HepG2 (cell line): ENCODE results near the gene REEP3. TPM values are rescaled to one million over a fixed set of nuclear protein-coding genes. Genes with fewer than 3 reads are reported as not detected.

Source experiments
- ATAC-seq: fragments of 200-7000 bp; cut with Tn5 transposase; 3 replicates; pipeline ENCODE4 v1.9.1; 2020; ENCODE audit warnings: mild to moderate bottlenecking, moderate library complexity
- BruUV-seq: library from RNA; stranded (reverse); fragments of 400-500 nt; replicated peaks from 2 replicates; lab custom pipeline; 2021; lab: Mats Ljungman, UMichigan
- CTCF ChIA-PET: fragments of 300-600 bp; formaldehyde crosslinking; extraction: SDS; loops from one replicate; lab custom pipeline; 2021; ENCODE audit warnings: low total read pairs, inconsistent platforms, low intra/inter-chr PET ratio; lab: Yijun Ruan, JAX
- POLR2A ChIA-PET: fragments of 350-600 bp; sonication (Branson Sonifier 250); formaldehyde crosslinking; loops from one replicate; lab custom pipeline; 2020; ENCODE audit warnings: antibody characterized with exemption, inconsistent platforms; lab: Yijun Ruan, JAX
- DNase-seq: peaks from one replicate; pipeline ENCODE4 v3.0.0-alpha.2; 2015; ENCODE audit warnings: low spot score
- FAIRE-seq: peaks from 3 replicates; lab custom pipeline; 2011; peaks lifted over from hg19 to GRCh38; lab: Jason Lieb, UNC
- H2AFZ ChIP-seq: one replicate; pipeline ENCODE4 v1.6.1; 2011; ENCODE audit warnings: low read length, inconsistent platforms
- H3K27ac ChIP-seq: fragments of 300-600 bp; 3 replicates; pipeline ENCODE4 v1.8.0; 2011; ENCODE audit warnings: mixed run types, mild to moderate bottlenecking, mixed read lengths, low read length, inconsistent platforms; ENCODE audit not compliant: insufficient read depth; ENCODE audit errors: extremely low read length
- H3K27me3 ChIP-seq, 2 experiments: fragments of 200-600 bp in 1 of 2; 2 replicates in 1 of 2; 3 replicates in 1 of 2; pipeline versions ENCODE4 v1.6.0 to v1.8.0; 2011; ENCODE audit warnings: low read length in 2 of 2, mild to moderate bottlenecking in 2 of 2, moderate library complexity in 2 of 2, inconsistent platforms in 1 of 2; ENCODE audit not compliant: insufficient read depth in 2 of 2, control insufficient read depth in 1 of 2
- H3K36me3 ChIP-seq, 2 experiments: fragments of 200-600 bp in 1 of 2; replicated peaks in 1 of 2; 2 replicates in 1 of 2; 3 replicates in 1 of 2; pipeline versions ENCODE4 v1.5.1 to v1.8.0; 2011; ENCODE audit warnings: low read length in 2 of 2, inconsistent platforms in 1 of 2; ENCODE audit not compliant: insufficient read depth in 2 of 2, control insufficient read depth in 1 of 2
- H3K4me1 ChIP-seq: 2 replicates; pipeline ENCODE4 v1.5.1; 2012; ENCODE audit warnings: low read length, inconsistent platforms; ENCODE audit not compliant: insufficient read depth
- H3K4me2 ChIP-seq: 2 replicates; pipeline ENCODE4 v1.6.0; 2011; ENCODE audit warnings: low read depth, low read length, inconsistent platforms
- H3K4me3 ChIP-seq, 3 experiments: fragments of 200-600 bp in 1 of 3; sonication (generic), shearing (Covaris generic) in 1 of 3; replicated peaks in 1 of 3; 2 replicates each; pipeline ENCODE4 v1.5.1; 2011 to 2016; ENCODE audit warnings: low read length in 3 of 3, inconsistent platforms in 2 of 3, low read depth in 2 of 3, mild to moderate bottlenecking in 2 of 3, control low read depth in 1 of 3, mixed read lengths in 1 of 3; ENCODE audit not compliant: insufficient read depth in 1 of 3
- H3K79me2 ChIP-seq: one replicate; pipeline ENCODE4 v1.6.1; 2011; ENCODE audit warnings: low read length, inconsistent platforms; ENCODE audit not compliant: insufficient read depth
- H3K9ac ChIP-seq: 2 replicates; pipeline ENCODE4 v1.6.0; 2011; ENCODE audit warnings: mild to moderate bottlenecking, low read depth, low read length, inconsistent platforms; ENCODE audit not compliant: insufficient read depth
- H3K9me3 ChIP-seq: 2 replicates; pipeline ENCODE4 v1.5.1; 2012; ENCODE audit warnings: mild to moderate bottlenecking, low read length
- H4K20me1 ChIP-seq: 2 replicates; pipeline ENCODE4 v1.6.0; 2011; ENCODE audit warnings: inconsistent platforms, mild to moderate bottlenecking, low read length, moderate library complexity; ENCODE audit not compliant: insufficient read depth
- CENPX ChIP-seq: sonication (generic); formaldehyde crosslinking; IDR thresholded peaks from 2 replicates; pipeline ENCODE4 v1.9.0; 2021; ENCODE audit warnings: mild to moderate bottlenecking, missing genetic modification reagents, moderate library complexity
- DMTF1 ChIP-seq: sonication (generic); formaldehyde crosslinking; IDR thresholded peaks from 2 replicates; pipeline ENCODE4 v1.4.0; 2020; ENCODE audit warnings: mild to moderate bottlenecking, missing genetic modification reagents
- HOXA7 ChIP-seq: sonication (generic); formaldehyde crosslinking; IDR thresholded peaks from 2 replicates; pipeline ENCODE4 v1.8.1; 2022; ENCODE audit warnings: mild to moderate bottlenecking, missing genetic modification reagents, moderate library complexity
- PTBP1 ChIP-seq: fragments of 200-400 bp; formaldehyde crosslinking; IDR thresholded peaks from 2 replicates; pipeline ENCODE4 v1.6.1; 2018; ENCODE audit warnings: low read length, low read depth; ENCODE audit not compliant: poor library complexity, severe bottlenecking
- TBX3 ChIP-seq: fragments of 450-650 bp; IDR thresholded peaks from 2 replicates; pipeline ENCODE4 v1.6.1; 2017; ENCODE audit warnings: antibody characterized with exemption, mild to moderate bottlenecking, inconsistent platforms, borderline replicate concordance
- ZIK1 ChIP-seq: sonication (generic); formaldehyde crosslinking; IDR thresholded peaks from 2 replicates; pipeline ENCODE4 v1.5.0; 2020; ENCODE audit warnings: mild to moderate bottlenecking, low read depth, missing genetic modification reagents, borderline replicate concordance
- ZNF138 ChIP-seq: sonication (generic); formaldehyde crosslinking; IDR thresholded peaks from 2 replicates; pipeline ENCODE4 v1.5.0; 2020; ENCODE audit warnings: mild to moderate bottlenecking, low read depth, missing genetic modification reagents
- ZNF331 ChIP-seq: sonication (generic); formaldehyde crosslinking; IDR thresholded peaks from 2 replicates; pipeline ENCODE4 v1.4.0; 2020; ENCODE audit warnings: missing genetic modification reagents
- ZNF503 ChIP-seq: sonication (generic); formaldehyde crosslinking; IDR thresholded peaks from 2 replicates; pipeline ENCODE4 v1.4.0; 2020; ENCODE audit warnings: missing genetic modification reagents
- ZNF737 ChIP-seq: sonication (generic); formaldehyde crosslinking; IDR thresholded peaks from 2 replicates; pipeline ENCODE4 v1.5.0; 2020; ENCODE audit warnings: missing genetic modification reagents, mild to moderate bottlenecking, borderline replicate concordance
- WGBS: methylation state at CpG from one replicate; pipeline ENCODE4 v1.1.6; 2017; ENCODE audit warnings: low lambda C conversion rate; 5-methylcytosine and 5-hydroxymethylcytosine counted together
- in situ Hi-C: cut with HindIII; loops from 2 replicates; pipeline ENCODE4 v1.10.0; 2017; ENCODE audit warnings: low pct_unique_long_range_greater_than_20kb; ENCODE audit not compliant: extremely low pct_ligation_motif_present
- intact Hi-C: fragments of 100-400 bp; cut with micrococcal nuclease; formaldehyde crosslinking; loops from one replicate; pipeline ENCODE4 v1.10.0; 2022; ENCODE audit not compliant: unreplicated experiment
- polyA plus RNA-seq, 8 experiments: library from polyadenylated mRNA; depleted of rRNA in 3 of 8; stranded (reverse) in 7 of 8; unstranded in 1 of 8; fragments of >200 nt; fragmentation: Illumina TruSeq in 4 of 8; extraction: Trizol in 4 of 8; gene quantifications; 2 replicates each; pipeline versions ENCODE4 v1.2.1 to v1.2.3, GENCODE V29; 2011 to 2016; ENCODE audit warnings: low read depth in 4 of 8, missing spikeins in 1 of 8, mixed read lengths in 1 of 8; ENCODE audit not compliant: insufficient read depth in 1 of 8
- total RNA-seq, 5 experiments: library from RNA; depleted of rRNA; stranded (reverse); fragments of >200 nt; fragmentation: Illumina TruSeq; extraction: Trizol; gene quantifications; 2 replicates each; pipeline ENCODE4 v1.2.3, GENCODE V29; 2016; ENCODE audit warnings: low read depth in 1 of 5
- TF ChIP-seq, protein P1 (sequence below): sonication (generic); formaldehyde crosslinking; IDR thresholded peaks from one replicate; pipeline ENCODE4 v1.5.1; 2020; ENCODE audit warnings: mild to moderate bottlenecking, missing genetic modification reagents; ENCODE audit errors: not compliant biosample characterization

The REEP3 gene
- total and polyA plus RNA-seq, 2 of the 13 experiments (the other 11 are each of a cell fraction or from before 2014, with no cell fraction given): 7.1 to 31.4 TPM

GRCh38 chr10:63608511-63608910, 87.3 kb downstream of the REEP3 start:
- CTCF ChIA-PET: no interaction called here
- no peak for FAIRE-seq
- POLR2A ChIA-PET: no interaction called here
- TF ChIP-seq HOXA7 (CRISPR knock-in tag): no peak
- TF ChIP-seq ZNF503: no peak
- no peak for TF ChIP-seq DMTF1
- TF ChIP-seq ZNF138: no peak
- TF ChIP-seq, protein P1, sequence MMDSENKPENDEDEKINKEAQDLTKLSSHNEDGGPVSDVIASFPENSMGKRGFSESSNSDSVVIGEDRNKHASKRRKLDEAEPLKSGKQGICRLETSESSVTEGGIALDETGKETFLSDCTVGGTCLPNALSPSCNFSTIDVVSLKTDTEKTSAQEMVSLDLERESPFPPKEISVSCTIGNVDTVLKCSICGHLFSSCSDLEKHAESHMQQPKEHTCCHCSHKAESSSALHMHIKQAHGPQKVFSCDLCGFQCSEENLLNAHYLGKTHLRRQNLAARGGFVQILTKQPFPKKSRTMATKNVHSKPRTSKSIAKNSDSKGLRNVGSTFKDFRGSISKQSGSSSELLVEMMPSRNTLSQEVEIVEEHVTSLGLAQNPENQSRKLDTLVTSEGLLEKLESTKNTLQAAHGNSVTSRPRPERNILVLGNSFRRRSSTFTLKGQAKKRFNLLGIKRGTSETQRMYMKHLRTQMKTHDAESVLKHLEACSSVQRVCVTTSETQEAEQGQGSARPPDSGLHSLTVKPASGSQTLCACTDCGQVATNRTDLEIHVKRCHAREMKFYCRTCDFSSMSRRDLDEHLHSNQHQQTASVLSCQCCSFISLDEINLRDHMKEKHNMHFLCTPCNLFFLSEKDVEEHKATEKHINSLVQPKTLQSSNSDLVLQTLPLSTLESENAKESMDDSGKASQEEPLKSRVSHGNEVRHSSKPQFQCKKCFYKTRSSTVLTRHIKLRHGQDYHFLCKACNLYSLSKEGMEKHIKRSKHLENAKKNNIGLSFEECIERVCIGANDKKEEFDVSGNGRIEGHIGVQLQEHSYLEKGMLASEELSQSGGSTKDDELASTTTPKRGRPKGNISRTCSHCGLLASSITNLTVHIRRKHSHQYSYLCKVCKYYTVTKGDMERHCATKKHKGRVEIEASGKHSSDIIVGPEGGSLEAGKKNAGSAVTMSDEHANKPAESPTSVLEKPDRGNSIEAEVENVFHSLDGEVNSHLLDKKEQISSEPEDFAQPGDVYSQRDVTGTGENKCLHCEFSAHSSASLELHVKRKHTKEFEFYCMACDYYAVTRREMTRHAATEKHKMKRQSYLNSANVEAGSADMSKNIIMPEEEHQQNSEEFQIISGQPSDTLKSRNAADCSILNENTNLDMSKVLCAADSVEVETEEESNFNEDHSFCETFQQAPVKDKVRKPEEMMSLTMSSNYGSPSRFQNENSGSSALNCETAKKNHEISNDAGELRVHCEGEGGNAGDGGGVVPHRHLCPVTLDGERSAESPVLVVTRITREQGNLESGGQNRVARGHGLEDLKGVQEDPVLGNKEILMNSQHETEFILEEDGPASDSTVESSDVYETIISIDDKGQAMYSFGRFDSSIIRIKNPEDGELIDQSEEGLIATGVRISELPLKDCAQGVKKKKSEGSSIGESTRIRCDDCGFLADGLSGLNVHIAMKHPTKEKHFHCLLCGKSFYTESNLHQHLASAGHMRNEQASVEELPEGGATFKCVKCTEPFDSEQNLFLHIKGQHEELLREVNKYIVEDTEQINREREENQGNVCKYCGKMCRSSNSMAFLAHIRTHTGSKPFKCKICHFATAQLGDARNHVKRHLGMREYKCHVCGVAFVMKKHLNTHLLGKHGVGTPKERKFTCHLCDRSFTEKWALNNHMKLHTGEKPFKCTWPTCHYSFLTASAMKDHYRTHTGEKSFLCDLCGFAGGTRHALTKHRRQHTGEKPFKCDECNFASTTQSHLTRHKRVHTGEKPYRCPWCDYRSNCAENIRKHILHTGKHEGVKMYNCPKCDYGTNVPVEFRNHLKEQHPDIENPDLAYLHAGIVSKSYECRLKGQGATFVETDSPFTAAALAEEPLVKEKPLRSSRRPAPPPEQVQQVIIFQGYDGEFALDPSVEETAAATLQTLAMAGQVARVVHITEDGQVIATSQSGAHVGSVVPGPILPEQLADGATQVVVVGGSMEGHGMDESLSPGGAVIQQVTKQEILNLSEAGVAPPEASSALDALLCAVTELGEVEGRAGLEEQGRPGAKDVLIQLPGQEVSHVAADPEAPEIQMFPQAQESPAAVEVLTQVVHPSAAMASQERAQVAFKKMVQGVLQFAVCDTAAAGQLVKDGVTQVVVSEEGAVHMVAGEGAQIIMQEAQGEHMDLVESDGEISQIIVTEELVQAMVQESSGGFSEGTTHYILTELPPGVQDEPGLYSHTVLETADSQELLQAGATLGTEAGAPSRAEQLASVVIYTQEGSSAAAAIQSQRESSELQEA: no peak
- no peak for TF ChIP-seq TBX3
- no peak for TF ChIP-seq ZNF331 (CRISPR knock-in tag)
- TF ChIP-seq ZIK1 (CRISPR knock-in tag): no peak
- no peak for TF ChIP-seq ZNF737 (CRISPR knock-in tag)
- no peak for TF ChIP-seq PTBP1
- TF ChIP-seq CENPX (CRISPR knock-in tag): no peak

More at GRCh38 chr10:63608511-63608910, 87.3 kb downstream of the REEP3 start:
- DNase-seq (no peak), ATAC-seq (no peak)
- intact Hi-C loops: no loop called here
- H3K27me3 ChIP-seq: no peaks in the 10 kb centered on the region
- no peaks in the 10 kb centered on the region for H3K79me2 ChIP-seq
- H3K27ac ChIP-seq: no peak overlapping the region
- H3K4me2 ChIP-seq: no peak overlapping the region
- WGBS: 98% methylated on average over 1 of the region's 1 CpG
- peaks cover 0 to 1% of the 10 kb centered on the region in 2 experiments; a peak in 2 of 5 replicates for H3K36me3 ChIP-seq
- in situ Hi-C loops: no loop called here
- H2AFZ ChIP-seq: no peak overlapping the region
- H4K20me1 ChIP-seq: no peaks in the 10 kb centered on the region
- no peaks in the 10 kb centered on the region for H3K4me1 ChIP-seq
- H3K4me3 ChIP-seq: no peak overlapping the region
- no peak overlapping the region for H3K9ac ChIP-seq
- H3K9me3 ChIP-seq: no peaks in the 10 kb centered on the region
- BruUV-seq: no TSS peak
